HCT116 (cell line): ENCODE measurements around the gene PRKD2. TPM values are rescaled to one million over a fixed set of nuclear protein-coding genes. Genes with fewer than 3 reads are reported as not detected.

Experiments used
- ATAC-seq: fragments of 200-7000 bp; cut with Tn5 transposase; 2 replicates; pipeline ENCODE4 v1.9.1; 2020; ENCODE audit warnings: mild to moderate bottlenecking, moderate library complexity
- BruUV-seq: library from RNA; stranded (reverse); fragments of 400-500 nt; replicated peaks from 2 replicates; lab custom pipeline; 2021; lab: Mats Ljungman, UMichigan
- CTCF ChIA-PET: fragments of 300-600 bp; sonication (Branson Sonifier 250); formaldehyde crosslinking; loops from one replicate; lab custom pipeline; 2021; ENCODE audit warnings: antibody characterized with exemption; lab: Charles Lee
- POLR2A ChIA-PET: fragments of 300-600, 350-600 bp; sonication (Branson Sonifier 250); formaldehyde crosslinking; loops from one replicate; lab custom pipeline; 2021; ENCODE audit warnings: antibody characterized with exemption; lab: Charles Lee
- RAD21 ChIA-PET, 2 experiments: fragments of 300-600 bp; sonication (Branson Sonifier 250); formaldehyde crosslinking; loops; one replicate each; lab custom pipeline; 2023; ENCODE audit warnings: low total read pairs in 2 of 2; ENCODE audit not compliant: uncharacterized antibody in 2 of 2, unreplicated experiment in 2 of 2, low non-redundant PET in 1 of 2; lab: Charles Lee
- DNase-seq: peaks from one replicate; pipeline ENCODE4 v3.0.0-alpha.2; 2010; ENCODE audit warnings: low read depth, low spot score
- H2AFZ ChIP-seq: fragments of 200-600 bp; shearing (Covaris generic), sonication (generic); 2 replicates; pipeline ENCODE4 v1.6.1; 2017; ENCODE audit warnings: low read depth, mixed run types, mixed read lengths, antibody characterized with exemption, low read length; ENCODE audit not compliant: poor library complexity, severe bottlenecking
- H3K27ac ChIP-seq: 2 replicates; pipeline ENCODE4 v1.5.1; 2012; ENCODE audit warnings: low read depth, low read length
- H3K27me3 ChIP-seq: fragments of 200-600 bp; sonication (generic); 2 replicates; pipeline ENCODE4 v1.6.1; 2016; ENCODE audit warnings: mixed run types, low read length, mixed read lengths; ENCODE audit not compliant: insufficient read depth
- H3K36me3 ChIP-seq, 2 experiments: fragments of 200-500 bp in 1 of 2; fragments of 200-600 bp in 1 of 2; sonication (Bioruptor generic) in 1 of 2; sonication (generic) in 1 of 2; 2 replicates each; pipeline versions ENCODE4 v1.5.1 to v1.6.1; 2014 to 2016; ENCODE audit warnings: low read length in 2 of 2, inconsistent platforms in 1 of 2, mixed read lengths in 1 of 2, mixed run types in 1 of 2; ENCODE audit not compliant: insufficient read depth in 2 of 2, control insufficient read depth in 1 of 2
- H3K4me1 ChIP-seq, 2 experiments: fragments of 200-600 bp in 1 of 2; sonication (generic) in 1 of 2; 2 replicates each; pipeline versions ENCODE4 v1.5.1 to v1.6.1; 2012 to 2017; ENCODE audit warnings: low read length in 2 of 2, inconsistent platforms in 1 of 2, mild to moderate bottlenecking in 1 of 2, mixed read lengths in 1 of 2, mixed run types in 1 of 2, moderate library complexity in 1 of 2; ENCODE audit not compliant: insufficient read depth in 2 of 2, control insufficient read depth in 1 of 2
- H3K4me2 ChIP-seq: fragments of 200-600 bp; sonication (generic); 2 replicates; pipeline ENCODE4 v1.6.1; 2017; ENCODE audit warnings: mixed run types, low read length, mixed read lengths
- H3K4me3 ChIP-seq, 2 experiments: fragments of 200-600 bp in 1 of 2; sonication (generic) in 1 of 2; replicated peaks in 1 of 2; 2 replicates each; pipeline ENCODE4 v1.5.1; 2011 to 2016; ENCODE audit warnings: low read length in 2 of 2, control low read depth in 1 of 2, low read depth in 1 of 2, mild to moderate bottlenecking in 1 of 2, mixed read lengths in 1 of 2, mixed run types in 1 of 2
- H3K79me2 ChIP-seq: fragments of 200-600 bp; sonication (generic); 2 replicates; pipeline ENCODE4 v1.6.1; 2017; ENCODE audit warnings: mild to moderate bottlenecking, mixed run types, low read length, moderate library complexity, mixed read lengths; ENCODE audit not compliant: insufficient read depth
- H3K9ac ChIP-seq: fragments of 200-600 bp; sonication (generic); 2 replicates; pipeline ENCODE4 v1.6.1; 2016; ENCODE audit warnings: low read length, mixed read lengths
- H3K9me2 ChIP-seq: fragments of 200-600 bp; sonication (generic), shearing (Covaris generic); 2 replicates; pipeline ENCODE4 v1.6.1; 2017; ENCODE audit warnings: mixed run types, mild to moderate bottlenecking, moderate library complexity; ENCODE audit not compliant: insufficient read depth
- H3K9me3 ChIP-seq, 2 experiments: fragments of 200-500 bp in 1 of 2; fragments of 200-600 bp in 1 of 2; sonication (Bioruptor generic) in 1 of 2; sonication (generic) in 1 of 2; 2 replicates each; pipeline ENCODE4 v1.6.1; 2014 to 2017; ENCODE audit warnings: low read length in 2 of 2, mixed read lengths in 2 of 2, inconsistent platforms in 1 of 2, low read depth in 1 of 2, mild to moderate bottlenecking in 1 of 2, mixed run types in 1 of 2, moderate library complexity in 1 of 2; ENCODE audit not compliant: control insufficient read depth in 1 of 2, insufficient read depth in 1 of 2
- H4K20me1 ChIP-seq: fragments of 200-600 bp; sonication (generic), shearing (Covaris generic); 2 replicates; pipeline ENCODE4 v1.6.1; 2017; ENCODE audit warnings: mixed run types, mild to moderate bottlenecking, moderate library complexity; ENCODE audit not compliant: insufficient read depth
- CBX3 ChIP-seq: IDR thresholded peaks from 2 replicates; pipeline ENCODE4 v1.6.1; 2012; ENCODE audit warnings: low read depth
- CEBPB ChIP-seq: IDR thresholded peaks from 2 replicates; pipeline ENCODE4 v1.6.1; 2012; ENCODE audit warnings: low read depth
- EGR1 ChIP-seq: IDR thresholded peaks from 2 replicates; pipeline ENCODE4 v1.6.1; 2012; ENCODE audit warnings: low read depth
- EZH2 ChIP-seq: fragments of 200-600 bp; sonication (generic); IDR thresholded peaks from 2 replicates; pipeline ENCODE4 v1.6.1; 2017; ENCODE audit warnings: antibody characterized with exemption, mixed run types
- EZH2phosphoT487 ChIP-seq: fragments of 200-600 bp; IDR thresholded peaks from 2 replicates; pipeline ENCODE4 v1.6.1; 2018; ENCODE audit warnings: antibody characterized with exemption, borderline replicate concordance
- FOSL1 ChIP-seq: IDR thresholded peaks from 2 replicates; pipeline ENCODE4 v1.6.1; 2012; ENCODE audit warnings: low read depth
- JUND ChIP-seq: IDR thresholded peaks from 2 replicates; pipeline ENCODE4 v1.6.1; 2012
- POLR2AphosphoS5 ChIP-seq: IDR thresholded peaks from 2 replicates; pipeline ENCODE4 v1.6.1; 2011; ENCODE audit warnings: mild to moderate bottlenecking, low read depth, low read length, moderate library complexity
- SIN3A ChIP-seq: IDR thresholded peaks from 2 replicates; pipeline ENCODE4 v1.6.1; 2012; ENCODE audit warnings: low read depth
- SP1 ChIP-seq: IDR thresholded peaks from 2 replicates; pipeline ENCODE4 v1.6.1; 2012; ENCODE audit warnings: low read depth
- TCF7L2 ChIP-seq: IDR thresholded peaks from 2 replicates; pipeline ENCODE4 v1.7.0; 2011; ENCODE audit warnings: borderline replicate concordance, inconsistent platforms; ENCODE audit not compliant: insufficient read depth, insufficient read length; ENCODE audit errors: extremely low read depth
- YY1 ChIP-seq: IDR thresholded peaks from 2 replicates; pipeline ENCODE4 v1.6.1; 2011; ENCODE audit warnings: low read length, low read depth, moderate library complexity, mild to moderate bottlenecking; ENCODE audit not compliant: insufficient replicate concordance; ENCODE audit errors: extremely low read depth
- ZBTB33 ChIP-seq: IDR thresholded peaks from 2 replicates; pipeline ENCODE4 v1.6.1; 2011; ENCODE audit warnings: mild to moderate bottlenecking, low read length, moderate library complexity; ENCODE audit not compliant: insufficient replicate concordance; ENCODE audit errors: extremely low read depth
- ZNF274 ChIP-seq: fragments of 200-500 bp; sonication (Bioruptor generic); IDR thresholded peaks from 2 replicates; pipeline ENCODE4 v1.6.1; 2014; ENCODE audit warnings: mild to moderate bottlenecking, low read depth, low read length, inconsistent platforms
- intact Hi-C: fragments of 100-400 bp; cut with micrococcal nuclease; formaldehyde crosslinking; loops from 2 replicates; pipeline ENCODE4 v1.10.0; 2022
- total RNA-seq: library from RNA; stranded (reverse); gene quantifications from one replicate; pipeline ENCODE4 v1.2.1, GENCODE V29; 2021; ENCODE audit not compliant: unreplicated experiment
- TF ChIP-seq, protein P1 (sequence below): IDR thresholded peaks from 2 replicates; pipeline ENCODE4 v1.6.1; 2012
- TF ChIP-seq, protein P2 (sequence below): IDR thresholded peaks from 2 replicates; pipeline ENCODE4 v1.6.1; 2012; ENCODE audit warnings: low read depth
- TF ChIP-seq, protein P3 (sequence below), 3 experiments: fragments of 200-600 bp in 1 of 3; sonication (generic) in 1 of 3; IDR thresholded peaks in 2 of 3; conservative IDR thresholded peaks in 1 of 3; 2 replicates each; pipeline ENCODE4 v1.5.1; 2012 to 2017; ENCODE audit warnings: low read depth in 2 of 3, low read length in 2 of 3, antibody characterized with exemption in 1 of 3, borderline replicate concordance in 1 of 3, control low read depth in 1 of 3, mild to moderate bottlenecking in 1 of 3, mixed read lengths in 1 of 3, mixed run types in 1 of 3, moderate library complexity in 1 of 3; ENCODE audit not compliant: insufficient read depth in 1 of 3
- TF ChIP-seq, protein P4 (sequence below): IDR thresholded peaks from 2 replicates; pipeline ENCODE4 v1.6.1; 2012

PRKD2 gene
- total RNA-seq, 1 experiment from 2014 or later: 73.5 TPM

DNA sequence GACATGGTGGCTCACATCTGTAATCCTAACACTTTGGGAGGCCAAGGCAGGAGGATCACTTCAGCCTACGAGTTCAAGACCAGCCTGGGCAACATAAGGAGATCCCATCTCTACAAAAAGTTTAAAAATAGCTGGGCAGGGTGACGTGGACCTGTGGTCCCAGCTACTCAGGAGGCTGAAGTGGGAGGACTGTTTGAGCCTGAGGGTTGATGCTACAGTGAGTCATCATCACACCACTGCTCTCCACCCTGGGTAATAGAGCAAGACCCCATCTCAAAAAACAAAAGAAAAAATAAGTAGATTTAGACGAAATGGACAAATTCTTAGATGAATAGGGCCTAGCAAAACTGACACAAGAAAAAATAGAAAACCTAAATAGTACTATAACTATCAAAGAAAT is 70.5 kb downstream of the PRKD2 start:
- ATAC-seq (no peak), DNase-seq (no peak)
- Histone ChIP-seq H4K20me1 (no peaks in the 10 kb centered on the region), H3K36me3 (no peaks in the 10 kb centered on the region), H3K79me2 (no peaks in the 10 kb centered on the region), H3K27ac (no peak overlapping the region), H3K4me2 (no peak overlapping the region), H2AFZ (no peak overlapping the region), H3K4me3 (no peak overlapping the region), H3K9ac (no peak overlapping the region), H3K4me1 (0 out of 4 replicates have a peak, but pooled peaks cover 0 to 3% of the 10 kb centered on the region in 2 experiments), H3K27me3 (no peaks in the 10 kb centered on the region), H3K9me2 (no peaks in the 10 kb centered on the region), H3K9me3 (no peaks in the 10 kb centered on the region)
- BruUV-seq: no TSS peak
- ChIA-PET POLR2A (interaction anchor here (0.7 kb wide), 1 partner anchor 1610 kb away, joined by 4 read pairs; the partner anchor contains the start of gene CARD8), CTCF (interaction anchor here (0.6 kb wide), 1 partner anchor 77 kb away, joined by 3 read pairs; no protein-coding TSS in a partner anchor), RAD21 (no interaction called here)
- no peak for TF ChIP-seq YY1
- no peak for TF ChIP-seq SP1
- no peak for TF ChIP-seq FOSL1
- TF ChIP-seq ZBTB33: no peak
- TF ChIP-seq POLR2AphosphoS5: no peak
- TF ChIP-seq JUND: no peak
- TF ChIP-seq SIN3A: no peak
- TF ChIP-seq, protein P1, sequence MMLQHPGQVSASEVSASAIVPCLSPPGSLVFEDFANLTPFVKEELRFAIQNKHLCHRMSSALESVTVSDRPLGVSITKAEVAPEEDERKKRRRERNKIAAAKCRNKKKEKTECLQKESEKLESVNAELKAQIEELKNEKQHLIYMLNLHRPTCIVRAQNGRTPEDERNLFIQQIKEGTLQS: no peak
- TF ChIP-seq EGR1: no peak
- no peak for TF ChIP-seq EZH2phosphoT487
- no peak for TF ChIP-seq ZNF274
- no peak for TF ChIP-seq CBX3
- no peak for TF ChIP-seq CEBPB
- TF ChIP-seq, protein P2, sequence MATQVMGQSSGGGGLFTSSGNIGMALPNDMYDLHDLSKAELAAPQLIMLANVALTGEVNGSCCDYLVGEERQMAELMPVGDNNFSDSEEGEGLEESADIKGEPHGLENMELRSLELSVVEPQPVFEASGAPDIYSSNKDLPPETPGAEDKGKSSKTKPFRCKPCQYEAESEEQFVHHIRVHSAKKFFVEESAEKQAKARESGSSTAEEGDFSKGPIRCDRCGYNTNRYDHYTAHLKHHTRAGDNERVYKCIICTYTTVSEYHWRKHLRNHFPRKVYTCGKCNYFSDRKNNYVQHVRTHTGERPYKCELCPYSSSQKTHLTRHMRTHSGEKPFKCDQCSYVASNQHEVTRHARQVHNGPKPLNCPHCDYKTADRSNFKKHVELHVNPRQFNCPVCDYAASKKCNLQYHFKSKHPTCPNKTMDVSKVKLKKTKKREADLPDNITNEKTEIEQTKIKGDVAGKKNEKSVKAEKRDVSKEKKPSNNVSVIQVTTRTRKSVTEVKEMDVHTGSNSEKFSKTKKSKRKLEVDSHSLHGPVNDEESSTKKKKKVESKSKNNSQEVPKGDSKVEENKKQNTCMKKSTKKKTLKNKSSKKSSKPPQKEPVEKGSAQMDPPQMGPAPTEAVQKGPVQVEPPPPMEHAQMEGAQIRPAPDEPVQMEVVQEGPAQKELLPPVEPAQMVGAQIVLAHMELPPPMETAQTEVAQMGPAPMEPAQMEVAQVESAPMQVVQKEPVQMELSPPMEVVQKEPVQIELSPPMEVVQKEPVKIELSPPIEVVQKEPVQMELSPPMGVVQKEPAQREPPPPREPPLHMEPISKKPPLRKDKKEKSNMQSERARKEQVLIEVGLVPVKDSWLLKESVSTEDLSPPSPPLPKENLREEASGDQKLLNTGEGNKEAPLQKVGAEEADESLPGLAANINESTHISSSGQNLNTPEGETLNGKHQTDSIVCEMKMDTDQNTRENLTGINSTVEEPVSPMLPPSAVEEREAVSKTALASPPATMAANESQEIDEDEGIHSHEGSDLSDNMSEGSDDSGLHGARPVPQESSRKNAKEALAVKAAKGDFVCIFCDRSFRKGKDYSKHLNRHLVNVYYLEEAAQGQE: no peak
- TF ChIP-seq, protein P3, sequence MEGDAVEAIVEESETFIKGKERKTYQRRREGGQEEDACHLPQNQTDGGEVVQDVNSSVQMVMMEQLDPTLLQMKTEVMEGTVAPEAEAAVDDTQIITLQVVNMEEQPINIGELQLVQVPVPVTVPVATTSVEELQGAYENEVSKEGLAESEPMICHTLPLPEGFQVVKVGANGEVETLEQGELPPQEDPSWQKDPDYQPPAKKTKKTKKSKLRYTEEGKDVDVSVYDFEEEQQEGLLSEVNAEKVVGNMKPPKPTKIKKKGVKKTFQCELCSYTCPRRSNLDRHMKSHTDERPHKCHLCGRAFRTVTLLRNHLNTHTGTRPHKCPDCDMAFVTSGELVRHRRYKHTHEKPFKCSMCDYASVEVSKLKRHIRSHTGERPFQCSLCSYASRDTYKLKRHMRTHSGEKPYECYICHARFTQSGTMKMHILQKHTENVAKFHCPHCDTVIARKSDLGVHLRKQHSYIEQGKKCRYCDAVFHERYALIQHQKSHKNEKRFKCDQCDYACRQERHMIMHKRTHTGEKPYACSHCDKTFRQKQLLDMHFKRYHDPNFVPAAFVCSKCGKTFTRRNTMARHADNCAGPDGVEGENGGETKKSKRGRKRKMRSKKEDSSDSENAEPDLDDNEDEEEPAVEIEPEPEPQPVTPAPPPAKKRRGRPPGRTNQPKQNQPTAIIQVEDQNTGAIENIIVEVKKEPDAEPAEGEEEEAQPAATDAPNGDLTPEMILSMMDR (IDR thresholded peaks at IDR 0.05 in 2 of 3, conservative IDR thresholded peaks at IDR 0.05 in 1 of 3; ENCODE audit: borderline replicate concordance in 1 of 3, insufficient read depth in 1 of 3, low read depth in 2 of 3, low read length in 2 of 3): no peak
- TF ChIP-seq, protein P4, sequence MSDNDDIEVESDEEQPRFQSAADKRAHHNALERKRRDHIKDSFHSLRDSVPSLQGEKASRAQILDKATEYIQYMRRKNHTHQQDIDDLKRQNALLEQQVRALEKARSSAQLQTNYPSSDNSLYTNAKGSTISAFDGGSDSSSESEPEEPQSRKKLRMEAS: no peak
- no peak for TF ChIP-seq EZH2
- no peak for TF ChIP-seq TCF7L2
- intact Hi-C loops: no loop called here
